Esophagus squamous epithelium (tissue), 5 donors: ENCODE data around the gene XPNPEP3. TPM values are rescaled to one million over a fixed set of nuclear protein-coding genes. Genes with fewer than 3 reads are reported as not detected.

ENCODE experiments used
- DNase-seq: peaks from one replicate; lab custom pipeline; 2025; lab: John Stamatoyannopoulos, UW
- H3K27ac ChIP-seq, 4 donors: fragments of 200-600 bp; sonication (generic); one replicate each; pipeline ENCODE4 v1.5.1; 2016 to 2019; ENCODE audit warnings: mild to moderate bottlenecking in 1 of 4
- H3K27me3 ChIP-seq, 4 donors: fragments of 200-600 bp; sonication (generic); 1 replicate in 3 of 4; 2 replicates in 1 of 4; pipeline versions ENCODE4 v1.5.1 to v1.6.0; 2017 to 2021; ENCODE audit warnings: antibody characterized with exemption in 1 of 4
- H3K36me3 ChIP-seq, 3 donors: fragments of 200-600 bp; sonication (generic); one replicate each; pipeline ENCODE4 v1.5.1; 2016 to 2019
- H3K4me1 ChIP-seq, 3 donors: fragments of 200-600 bp; sonication (generic); one replicate each; pipeline ENCODE4 v1.5.1; 2017 to 2019
- H3K4me3 ChIP-seq, 4 donors: fragments of 200-600 bp; sonication (generic); 1 replicate in 3 of 4; 2 replicates in 1 of 4; pipeline ENCODE4 v1.5.1; 2016 to 2019; ENCODE audit warnings: mild to moderate bottlenecking in 2 of 4, moderate library complexity in 1 of 4
- H3K9me3 ChIP-seq, 3 donors: fragments of 200-600 bp; sonication (generic); one replicate each; pipeline ENCODE4 v1.5.1; 2016 to 2019
- POLR2A ChIP-seq, 4 donors: fragments of 450-650 bp; IDR thresholded peaks; one replicate each; pipeline ENCODE4 v1.6.1; 2017; ENCODE audit warnings: antibody characterized with exemption in 4 of 4, mild to moderate bottlenecking in 4 of 4, moderate library complexity in 3 of 4
- WGBS, 2 donors: methylation state at CpG; one replicate each; pipeline ENCODE4 v1.1.5; 2018; 5-methylcytosine and 5-hydroxymethylcytosine counted together
- intact Hi-C: fragments of 100-400 bp; cut with DNase I; formaldehyde crosslinking; loops from one replicate; pipeline ENCODE4 v1.15.0; 2022
- total RNA-seq, 4 donors: library from RNA; depleted of rRNA; stranded (reverse); fragments of >200 nt; gene quantifications; one replicate each; pipeline ENCODE4 v1.1.0, GENCODE V29; 2016
- TF ChIP-seq, protein P1 (sequence below), 6 experiments: fragments of 450-650 bp in 4 of 6; fragments of 200-600 bp in 2 of 6; sonication (generic) in 2 of 6; IDR thresholded peaks; one replicate each; pipeline ENCODE4 v1.5.1; 2016 to 2019; ENCODE audit warnings: antibody characterized with exemption in 6 of 6, mild to moderate bottlenecking in 4 of 6, moderate library complexity in 4 of 6
- donor health status: DM: yes; HTN: yes; CAD: no.

Gene XPNPEP3
- total RNA-seq, 4 donors from 2014 or later: 6.9 to 16.1 (median 9.0) TPM

DNA sequence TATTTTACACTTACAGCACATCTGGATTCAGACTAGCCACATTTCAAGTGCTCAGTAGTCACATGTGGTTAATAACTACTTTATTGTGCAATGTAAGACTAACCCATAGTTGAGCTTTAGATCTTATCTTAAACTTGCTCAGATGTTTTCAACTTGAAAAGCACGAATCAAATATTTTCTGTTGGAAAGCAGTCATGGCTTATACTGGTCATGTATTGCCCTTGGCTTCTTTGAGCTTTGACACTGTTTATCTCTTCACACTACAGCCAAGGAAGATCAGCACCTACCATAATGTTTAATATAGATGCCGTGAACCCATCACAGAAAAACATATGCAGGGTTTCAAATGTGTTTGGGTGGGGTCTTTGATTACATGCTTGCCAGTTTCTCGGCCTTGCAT is 98.6 kb downstream of the XPNPEP3 start:
- Histone ChIP-seq H3K4me1 (peaks cover 10 to 37% (median 11%) of the 10 kb centered on the region in 3 donors), H3K4me3 (no peak overlapping the region), H3K36me3 (peaks cover 4 to 73% (median 15%) of the 10 kb centered on the region in 3 donors), H3K27ac (no peak overlapping the region), H3K27me3 (no peaks in the 10 kb centered on the region), H3K9me3 (no peaks in the 10 kb centered on the region)
- intact Hi-C loops: no loop called here
- 74 to 81% methylated on average over 3 of the region's 3 CpGs for WGBS, 2 donors
- no peak for TF ChIP-seq POLR2A (IDR thresholded peaks at IDR 0.05)
- TF ChIP-seq, protein P1, sequence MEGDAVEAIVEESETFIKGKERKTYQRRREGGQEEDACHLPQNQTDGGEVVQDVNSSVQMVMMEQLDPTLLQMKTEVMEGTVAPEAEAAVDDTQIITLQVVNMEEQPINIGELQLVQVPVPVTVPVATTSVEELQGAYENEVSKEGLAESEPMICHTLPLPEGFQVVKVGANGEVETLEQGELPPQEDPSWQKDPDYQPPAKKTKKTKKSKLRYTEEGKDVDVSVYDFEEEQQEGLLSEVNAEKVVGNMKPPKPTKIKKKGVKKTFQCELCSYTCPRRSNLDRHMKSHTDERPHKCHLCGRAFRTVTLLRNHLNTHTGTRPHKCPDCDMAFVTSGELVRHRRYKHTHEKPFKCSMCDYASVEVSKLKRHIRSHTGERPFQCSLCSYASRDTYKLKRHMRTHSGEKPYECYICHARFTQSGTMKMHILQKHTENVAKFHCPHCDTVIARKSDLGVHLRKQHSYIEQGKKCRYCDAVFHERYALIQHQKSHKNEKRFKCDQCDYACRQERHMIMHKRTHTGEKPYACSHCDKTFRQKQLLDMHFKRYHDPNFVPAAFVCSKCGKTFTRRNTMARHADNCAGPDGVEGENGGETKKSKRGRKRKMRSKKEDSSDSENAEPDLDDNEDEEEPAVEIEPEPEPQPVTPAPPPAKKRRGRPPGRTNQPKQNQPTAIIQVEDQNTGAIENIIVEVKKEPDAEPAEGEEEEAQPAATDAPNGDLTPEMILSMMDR (IDR thresholded peaks at IDR 0.05): no peak
- DNase-seq: no peak

DNA sequence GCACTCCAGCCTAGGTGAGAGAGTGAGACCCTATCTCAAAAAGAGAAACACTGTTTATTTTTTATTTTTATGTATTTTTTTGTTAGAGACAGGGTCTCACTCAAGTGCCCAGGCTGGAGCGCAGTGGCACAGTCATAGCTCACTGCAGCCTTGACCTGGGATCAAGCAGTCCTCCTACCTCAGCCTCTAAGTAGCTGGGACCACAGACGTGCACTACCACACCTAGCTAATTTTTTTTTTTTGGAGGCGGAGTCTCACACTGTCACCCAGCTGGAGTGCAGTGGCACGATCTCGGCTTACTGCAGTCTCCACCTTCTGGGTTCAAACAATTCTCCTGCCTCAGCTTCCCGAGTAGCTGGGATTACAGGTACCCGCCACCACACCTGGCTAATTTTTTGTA is 100.7 kb downstream of the XPNPEP3 start:
- WGBS, 2 donors: 90 to 93% methylated on average over 6 to 7 of the region's 7 CpGs
- H3K9me3 ChIP-seq: no peaks in the 10 kb centered on the region
- H3K36me3 ChIP-seq: peaks cover 4 to 94% (median 15%) of the 10 kb centered on the region in 3 donors
- intact Hi-C loops: no loop called here
- H3K4me3 ChIP-seq: no peak overlapping the region
- no peak for TF ChIP-seq POLR2A (IDR thresholded peaks at IDR 0.05)
- TF ChIP-seq, protein P1 (IDR thresholded peaks at IDR 0.05): no peak
- H3K27ac ChIP-seq: no peak overlapping the region
- no peak for DNase-seq
- H3K27me3 ChIP-seq: no peaks in the 10 kb centered on the region
- peaks cover 7 to 30% (median 7%) of the 10 kb centered on the region in 3 donors for H3K4me1 ChIP-seq

DNA sequence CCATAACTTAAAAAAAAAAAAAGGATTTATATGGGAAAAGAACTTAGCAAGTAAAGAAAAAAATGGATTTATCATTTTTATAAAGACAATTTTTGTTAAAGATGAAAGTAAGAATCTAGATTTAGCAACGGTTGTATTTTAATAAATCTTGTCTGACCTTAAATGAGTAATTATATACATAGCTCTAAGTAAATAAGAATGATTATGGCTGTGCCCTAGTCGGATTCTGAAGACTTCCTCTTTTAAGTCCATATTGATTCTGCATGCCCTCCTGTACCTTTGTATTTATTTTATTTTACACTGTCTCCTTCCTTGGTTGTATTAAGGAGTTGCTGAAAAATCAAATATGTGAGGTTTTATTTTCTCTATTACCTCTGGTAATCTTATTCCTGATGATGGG is 101.4 kb downstream of the XPNPEP3 start:
- peaks cover 4 to 100% (median 15%) of the 10 kb centered on the region in 3 donors for H3K36me3 ChIP-seq
- TF ChIP-seq POLR2A (IDR thresholded peaks at IDR 0.05): no peak
- TF ChIP-seq, protein P1 (IDR thresholded peaks at IDR 0.05): no peak
- H3K9me3 ChIP-seq: no peaks in the 10 kb centered on the region
- H3K4me1 ChIP-seq: peaks cover under 1 to 23% (median 1%) of the 10 kb centered on the region in 3 donors
- no peak overlapping the region for H3K4me3 ChIP-seq
- no peaks in the 10 kb centered on the region for H3K27me3 ChIP-seq
- 58 to 68% methylated on average over 2 of the region's 2 CpGs for WGBS, 2 donors
- no peak overlapping the region for H3K27ac ChIP-seq
- no peak for DNase-seq
- intact Hi-C loops: no loop called here

DNA sequence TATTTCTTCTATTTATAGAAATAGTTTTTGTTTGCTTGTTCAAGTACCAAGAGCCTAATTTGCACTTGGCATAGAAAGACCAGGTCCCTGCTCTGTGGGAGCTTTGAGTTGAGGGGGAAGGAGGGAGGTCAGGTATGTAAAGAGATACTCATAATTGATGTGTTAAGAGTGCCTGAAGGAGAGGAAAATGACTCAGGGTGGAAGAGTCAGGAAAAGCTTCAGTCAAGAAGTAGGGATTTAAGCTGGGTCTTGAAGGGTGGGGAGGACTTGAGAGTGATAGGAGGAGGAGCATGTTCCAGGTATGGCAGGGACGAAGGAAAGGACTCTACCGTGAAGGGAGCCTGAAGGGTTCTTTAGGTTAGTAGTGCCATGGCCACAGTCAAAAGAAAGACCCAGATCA is 103.2 kb downstream of the XPNPEP3 start:
- Histone ChIP-seq H3K27ac (no peak overlapping the region), H3K9me3 (no peaks in the 10 kb centered on the region), H3K36me3 (peaks cover 4 to 100% (median 17%) of the 10 kb centered on the region in 3 donors), H3K27me3 (no peaks in the 10 kb centered on the region), H3K4me1 (peaks cover 0 to 5% (median 0%) of the 10 kb centered on the region in 3 donors), H3K4me3 (no peak overlapping the region)
- TF ChIP-seq, protein P1 (IDR thresholded peaks at IDR 0.05): no peak
- no peak for TF ChIP-seq POLR2A (IDR thresholded peaks at IDR 0.05)
- intact Hi-C loops: no loop called here
- no peak for DNase-seq
- whole genome bisulfite sequencing, 2 donors: 76 to 83% methylated on average over 2 of the region's 2 CpGs

DNA sequence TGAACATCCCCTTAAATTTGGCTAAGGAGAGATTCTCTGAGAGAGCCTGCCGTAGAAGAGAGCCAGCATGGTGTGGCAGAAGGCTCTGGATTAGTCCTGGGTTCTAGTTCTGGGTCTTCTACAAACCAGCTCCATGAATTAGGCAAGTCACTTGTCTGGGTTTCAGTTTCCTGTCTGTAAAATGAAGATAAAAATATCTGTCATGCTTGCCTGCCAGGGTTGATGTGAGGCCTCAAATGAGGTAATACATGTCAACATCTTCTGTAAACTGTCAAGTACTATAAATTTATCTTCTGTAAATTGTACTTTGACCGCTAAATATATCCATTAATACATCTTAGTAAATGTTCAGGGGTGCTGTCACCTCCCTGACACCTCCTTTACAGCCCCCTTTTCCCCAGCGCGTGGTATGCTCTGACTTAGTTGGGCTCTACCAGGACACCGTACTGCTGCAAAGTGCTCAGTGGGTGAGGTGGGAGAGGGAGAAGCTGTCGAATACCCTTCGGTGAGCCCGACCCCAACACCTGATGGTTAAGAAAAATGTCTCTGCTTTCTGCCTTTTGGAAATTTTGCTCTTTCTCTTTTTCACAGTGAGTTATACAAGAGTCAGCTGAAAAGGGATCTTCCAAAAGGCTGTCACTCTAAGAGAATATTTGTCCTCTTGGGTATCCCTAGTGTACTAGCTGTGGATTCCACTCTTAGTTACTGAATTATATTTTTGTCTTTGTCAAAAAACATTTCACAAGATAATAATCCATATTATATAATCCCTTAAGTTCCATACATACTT is 109.2 kb downstream of the XPNPEP3 start:
- H3K4me1 ChIP-seq: no peaks in the 10 kb centered on the region
- 84 to 90% methylated on average over 8 of the region's 8 CpGs for WGBS, 2 donors
- H3K27ac ChIP-seq: peak overlapping the region in 1 of 4 donors; percentile 28
- no peak for DNase-seq
- no peak overlapping the region for H3K4me3 ChIP-seq
- TF ChIP-seq, protein P1 (IDR thresholded peaks at IDR 0.05): no peak
- no peak for TF ChIP-seq POLR2A (IDR thresholded peaks at IDR 0.05)
- no peaks in the 10 kb centered on the region for H3K9me3 ChIP-seq
- H3K36me3 ChIP-seq: peaks cover 0 to 100% (median 33%) of the 10 kb centered on the region in 3 donors
- intact Hi-C loops: no loop called here
- H3K27me3 ChIP-seq: no peaks in the 10 kb centered on the region
